Thoracic aorta (tissue), 2 donors: ENCODE results near the gene LMLN. TPM values are rescaled to one million over a fixed set of nuclear protein-coding genes. Genes with fewer than 3 reads are reported as not detected.
"Not testable (repeated sequence)": the region's sequence is repeated elsewhere in the genome, so short reads cannot be mapped to it uniquely, and the experiment has no call there.

Experiments used
- ATAC-seq: fragments of 150-250 bp; one replicate; pipeline ENCODE4 v1.8.0; 2017; ENCODE audit warnings: low read depth; ENCODE audit not compliant: insufficient number of reproducible peaks, low FRiP score
- DNase-seq: peaks from one replicate; pipeline ENCODE4 v3.0.0-alpha.2; 2020; ENCODE audit warnings: low spot score
- H3K27ac ChIP-seq, 2 donors: fragments of 200-600 bp; sonication (generic); 1 replicate in 1 of 2; 2 replicates in 1 of 2; pipeline ENCODE4 v1.5.1; 2016; ENCODE audit warnings: mild to moderate bottlenecking in 2 of 2, moderate library complexity in 2 of 2
- H3K27me3 ChIP-seq: fragments of 200-600 bp; sonication (generic); replicated peaks from 2 replicates; pipeline ENCODE4 v1.6.0; 2016; ENCODE audit warnings: mild to moderate bottlenecking; ENCODE audit not compliant: insufficient read depth
- H3K36me3 ChIP-seq: fragments of 200-600 bp; sonication (generic); one replicate; pipeline ENCODE4 v1.5.1; 2016
- H3K4me1 ChIP-seq, 2 donors: fragments of 200-600 bp; sonication (generic); 1 replicate in 1 of 2; 2 replicates in 1 of 2; pipeline versions ENCODE4 v1.5.1 to v1.6.0; 2016; ENCODE audit warnings: low read depth in 2 of 2, mild to moderate bottlenecking in 1 of 2; ENCODE audit not compliant: control insufficient read depth in 1 of 2
- H3K4me3 ChIP-seq: fragments of 200-600 bp; sonication (generic); 2 replicates; pipeline ENCODE4 v1.5.1; 2016; ENCODE audit warnings: mild to moderate bottlenecking
- H3K9me3 ChIP-seq: fragments of 200-600 bp; sonication (generic); 2 replicates; pipeline ENCODE4 v1.5.1; 2016
- total RNA-seq, 2 donors: library from RNA; depleted of rRNA; stranded (reverse); fragments of >200 nt; gene quantifications; one replicate each; pipeline versions ENCODE4 v1.1.0 to v1.2.3, GENCODE V29; 2016
- TF ChIP-seq, protein P1 (sequence below): fragments of 200-600 bp; sonication (generic); IDR thresholded peaks from one replicate; pipeline ENCODE4 v1.5.1; 2019; ENCODE audit warnings: antibody characterized with exemption

LMLN gene
- total RNA-seq, 2 donors from 2014 or later, result 1.2 to 4.1 TPM

DNA sequence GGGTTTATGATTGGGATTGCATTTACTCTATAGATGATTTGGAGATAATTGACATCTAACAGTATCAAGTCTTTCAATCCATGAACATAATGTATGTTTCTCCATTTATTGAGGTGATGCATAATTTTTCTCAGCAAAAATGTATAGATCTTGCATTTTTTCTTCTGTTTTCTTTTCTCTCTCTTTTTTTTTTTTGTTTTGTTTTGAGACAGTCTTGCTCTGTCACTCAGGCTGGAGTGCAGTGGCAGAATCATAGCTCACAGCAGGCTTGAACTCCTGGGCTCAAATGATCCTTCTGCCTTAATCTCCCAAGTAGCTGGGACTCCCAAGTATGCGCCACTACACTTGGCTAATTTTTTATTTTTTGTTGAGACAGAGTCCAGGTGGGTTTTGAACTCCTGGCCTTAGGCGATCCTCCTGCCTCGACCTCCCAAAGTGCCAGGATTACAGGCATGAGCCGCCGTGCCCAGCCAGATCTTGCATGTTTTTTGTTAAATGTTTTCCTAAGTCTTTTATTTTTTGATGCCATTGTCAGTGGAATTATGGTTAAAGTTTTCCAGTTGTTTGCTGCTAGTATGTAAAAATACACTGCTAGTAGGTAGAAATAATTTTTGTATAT, 3.1 kb downstream of the LMLN start:
- Histone ChIP-seq H3K9me3 (no peaks in the 10 kb centered on the region), H3K27ac (no peak overlapping the region), H3K4me1 (peaks cover 7 to 18% of the 10 kb centered on the region in 2 donors), H3K36me3 (no peaks in the 10 kb centered on the region), H3K4me3 (no peak overlapping the region), H3K27me3 (no peaks in the 10 kb centered on the region)
- no peak for ATAC-seq
- DNase-seq, result no peak
- TF ChIP-seq, protein P1, sequence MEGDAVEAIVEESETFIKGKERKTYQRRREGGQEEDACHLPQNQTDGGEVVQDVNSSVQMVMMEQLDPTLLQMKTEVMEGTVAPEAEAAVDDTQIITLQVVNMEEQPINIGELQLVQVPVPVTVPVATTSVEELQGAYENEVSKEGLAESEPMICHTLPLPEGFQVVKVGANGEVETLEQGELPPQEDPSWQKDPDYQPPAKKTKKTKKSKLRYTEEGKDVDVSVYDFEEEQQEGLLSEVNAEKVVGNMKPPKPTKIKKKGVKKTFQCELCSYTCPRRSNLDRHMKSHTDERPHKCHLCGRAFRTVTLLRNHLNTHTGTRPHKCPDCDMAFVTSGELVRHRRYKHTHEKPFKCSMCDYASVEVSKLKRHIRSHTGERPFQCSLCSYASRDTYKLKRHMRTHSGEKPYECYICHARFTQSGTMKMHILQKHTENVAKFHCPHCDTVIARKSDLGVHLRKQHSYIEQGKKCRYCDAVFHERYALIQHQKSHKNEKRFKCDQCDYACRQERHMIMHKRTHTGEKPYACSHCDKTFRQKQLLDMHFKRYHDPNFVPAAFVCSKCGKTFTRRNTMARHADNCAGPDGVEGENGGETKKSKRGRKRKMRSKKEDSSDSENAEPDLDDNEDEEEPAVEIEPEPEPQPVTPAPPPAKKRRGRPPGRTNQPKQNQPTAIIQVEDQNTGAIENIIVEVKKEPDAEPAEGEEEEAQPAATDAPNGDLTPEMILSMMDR, result no peak

DNA sequence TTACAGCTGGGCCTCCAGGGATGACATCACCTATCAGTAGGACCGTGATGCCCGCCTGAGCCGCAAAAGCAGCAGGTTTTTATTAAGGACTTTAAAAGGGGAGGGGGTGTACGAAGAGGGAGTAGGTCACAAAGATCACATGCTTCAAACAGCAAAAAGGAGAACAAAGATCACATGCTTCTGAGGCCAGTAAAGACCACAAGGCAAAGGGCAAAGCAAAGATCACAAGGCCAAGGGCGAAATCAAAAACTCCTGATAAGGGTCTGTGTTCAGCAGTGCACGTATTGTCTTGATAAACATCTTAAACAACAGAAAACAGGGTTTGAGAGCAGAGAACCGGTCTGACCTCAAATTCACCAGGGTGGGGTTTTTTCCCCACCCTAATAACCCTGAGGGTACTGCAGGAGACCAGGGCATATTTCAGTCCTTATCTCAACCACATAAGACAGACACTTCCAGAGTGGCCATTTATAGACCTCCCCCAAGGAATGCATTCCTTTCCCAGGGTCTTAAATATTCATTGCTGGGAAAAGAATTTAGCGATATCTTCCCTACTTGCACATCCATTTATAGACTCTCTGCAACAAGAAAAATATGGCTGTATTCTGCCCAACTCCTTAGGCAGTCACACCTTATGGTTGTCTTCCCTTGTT, 7.4 kb downstream of the LMLN start:
- not testable (repeated sequence) for H3K27me3 ChIP-seq, H3K4me3 ChIP-seq, H3K27ac ChIP-seq, H3K9me3 ChIP-seq, ATAC-seq, H3K4me1 ChIP-seq, DNase-seq, H3K36me3 ChIP-seq

DNA sequence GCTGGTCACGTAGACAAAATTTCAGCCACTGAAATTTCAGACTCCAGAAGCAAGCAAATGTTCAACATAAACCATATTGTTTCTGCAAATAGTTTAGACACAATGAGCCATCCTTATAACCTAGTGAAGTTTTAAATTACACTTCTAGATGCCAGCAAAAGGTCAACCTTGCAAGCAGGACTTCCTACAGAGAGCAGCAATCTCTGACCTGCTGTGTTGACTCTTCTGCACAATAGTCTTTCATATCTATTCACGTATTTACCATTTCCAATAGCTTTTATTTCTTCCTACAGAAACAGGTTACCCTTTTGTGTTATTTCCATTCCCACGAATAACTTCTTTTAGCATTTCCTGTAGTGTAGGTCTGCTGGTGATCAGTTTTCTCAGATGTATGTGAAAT, 10.6 kb downstream of the LMLN start:
- Histone ChIP-seq H3K27me3 (no peaks in the 10 kb centered on the region), H3K9me3 (no peaks in the 10 kb centered on the region), H3K4me1 (no peaks in the 10 kb centered on the region), H3K27ac (no peak overlapping the region), H3K36me3 (peaks cover 4% of the 10 kb centered on the region), H3K4me3 (no peak overlapping the region)
- TF ChIP-seq, protein P1, result no peak
- DNase-seq (no peak), ATAC-seq (no peak)

DNA sequence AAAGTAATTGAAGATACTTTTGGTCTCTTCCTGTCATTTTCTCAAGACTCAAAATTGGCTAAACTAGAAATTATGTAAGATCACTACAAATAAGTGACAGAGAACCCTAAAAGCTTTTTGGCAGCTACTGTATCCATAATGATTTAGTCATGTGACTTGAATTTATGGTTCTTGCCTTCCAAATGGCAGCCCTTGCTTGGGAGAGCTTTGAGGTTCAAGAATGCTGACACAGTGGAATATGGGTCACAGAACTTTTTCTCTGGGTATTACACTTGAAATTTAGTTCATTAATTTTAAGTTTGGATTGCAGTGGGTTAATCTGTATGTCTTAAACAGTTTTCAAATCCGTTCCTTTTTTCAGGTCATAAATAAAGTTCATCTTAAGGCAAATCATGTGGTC, 14.0 kb downstream of the LMLN start:
- TF ChIP-seq, protein P1, result no peak
- no peak for ATAC-seq
- Histone ChIP-seq H3K27me3 (no peaks in the 10 kb centered on the region), H3K4me1 (no peaks in the 10 kb centered on the region), H3K9me3 (no peaks in the 10 kb centered on the region), H3K36me3 (peaks cover 4% of the 10 kb centered on the region), H3K4me3 (no peak overlapping the region), H3K27ac (no peak overlapping the region)
- no peak for DNase-seq

DNA sequence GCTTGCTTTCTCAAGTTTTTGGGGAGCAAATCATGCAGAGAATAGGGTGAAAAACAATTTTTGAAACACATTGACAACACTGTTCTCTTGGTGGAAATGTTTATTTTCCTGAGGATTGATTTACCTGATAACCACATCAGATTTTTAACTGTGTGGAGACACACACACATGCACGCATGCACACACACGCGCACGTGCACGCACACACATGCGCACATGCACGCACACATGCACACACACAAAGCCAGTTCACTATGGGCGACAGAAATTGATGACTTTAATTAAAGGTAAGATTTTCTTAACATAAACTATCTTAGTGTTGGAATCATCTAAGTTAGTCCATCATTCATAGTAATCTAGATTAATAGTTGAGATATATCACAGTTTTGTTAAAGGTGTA, 15.3 kb downstream of the LMLN start:
- ATAC-seq, result no peak
- H3K4me3 ChIP-seq, result no peak overlapping the region

More for the DNA sequence above, 15.3 kb downstream of the LMLN start:
- TF ChIP-seq, protein P1, result no peak
- no peaks in the 10 kb centered on the region for H3K27me3 ChIP-seq
- no peak for DNase-seq
- no peaks in the 10 kb centered on the region for H3K9me3 ChIP-seq
- no peak overlapping the region for H3K27ac ChIP-seq
- H3K4me1 ChIP-seq, result no peaks in the 10 kb centered on the region
- peaks cover 4% of the 10 kb centered on the region for H3K36me3 ChIP-seq
